ENCODE data around the gene SIPA1L3. TPM values are rescaled to one million over a fixed set of nuclear protein-coding genes. Genes with fewer than 3 reads are reported as not detected.
"Not testable (repeated sequence)": the region's sequence is repeated elsewhere in the genome, so short reads cannot be mapped to it uniquely, and the experiment has no call there.

SIPA1L3 gene
- polyA plus RNA-seq, 1 donor from 2014 or later: 2.8 TPM

- H3K27ac ChIP-seq (ENCODE audit: low read length): peak overlapping the region; percentile 97
- H3K9ac ChIP-seq (ENCODE audit: low read length): peak overlapping the region; percentile 100
- H2AFZ ChIP-seq (ENCODE audit: low read depth, low read length): peak overlapping the region; percentile 47
- no peaks in the 10 kb centered on the region for H3K9me2 ChIP-seq (ENCODE audit: insufficient read depth, low read length)
- H3K27me3 ChIP-seq (ENCODE audit: insufficient read depth, low read depth, low read length): no peaks in the 10 kb centered on the region
- no peaks in the 10 kb centered on the region for H3K9me3 ChIP-seq (ENCODE audit: low read length)
- peak overlapping the region; percentile 100 for H3K4me3 ChIP-seq (ENCODE audit: low read length)
- no peaks in the 10 kb centered on the region for H3K36me3 ChIP-seq (ENCODE audit: insufficient read depth, low read length)
- H4K20me1 ChIP-seq (ENCODE audit: insufficient read depth): no peaks in the 10 kb centered on the region
- H3K4me2 ChIP-seq (ENCODE audit: low read length): peak overlapping the region; percentile 15
- H3F3A ChIP-seq (ENCODE audit: insufficient read depth, low read length, poor library complexity, severe bottlenecking): no peaks in the 10 kb centered on the region
- peaks cover 35% of the 10 kb centered on the region for H3K79me2 ChIP-seq (replicated peaks; ENCODE audit: insufficient read depth, low read length)
- TF ChIP-seq RAD21 (conservative IDR thresholded peaks at IDR 0.05): peak; percentile 29
- peak; percentile 70 for TF ChIP-seq REST (IDR thresholded peaks at IDR 0.05; ENCODE audit: borderline replicate concordance)
- no peak for TF ChIP-seq TAF1 (IDR thresholded peaks at IDR 0.05; ENCODE audit: low read depth)
- TF ChIP-seq EZH2 (IDR thresholded peaks at IDR 0.05; ENCODE audit: borderline replicate concordance, insufficient read depth, low read length, poor library complexity, severe bottlenecking): no peak
- peak; percentile 36 for TF ChIP-seq CTCF (IDR thresholded peaks at IDR 0.05; ENCODE audit: poor library complexity, severe bottlenecking)
- TF ChIP-seq EP300 (conservative IDR thresholded peaks at IDR 0.05; ENCODE audit: poor library complexity, severe bottlenecking): peak; percentile 53
- TF ChIP-seq MXI1 (conservative IDR thresholded peaks at IDR 0.05; ENCODE audit: poor library complexity, severe bottlenecking): peak; percentile 57
- TF ChIP-seq SMC3 (conservative IDR thresholded peaks at IDR 0.05; ENCODE audit: poor library complexity): peak; percentile 47
- peak; percentile 76 for TF ChIP-seq POLR2AphosphoS5 (IDR thresholded peaks at IDR 0.05)
Measured at GRCh38 chr19:38229585-38230073, 322.6 kb downstream of the SIPA1L3 start.

GRCh38 chr19:38230506-38231133 is 323.6 kb downstream of the SIPA1L3 start:
- H3K9me2 ChIP-seq (ENCODE audit: insufficient read depth, low read length); H3K9me3 ChIP-seq (ENCODE audit: low read length); H2AFZ ChIP-seq (ENCODE audit: low read depth, low read length); H3K27ac ChIP-seq (ENCODE audit: low read length); H3F3A ChIP-seq (ENCODE audit: insufficient read depth, low read length, poor library complexity, severe bottlenecking); H3K9ac ChIP-seq (ENCODE audit: low read length); H4K20me1 ChIP-seq (ENCODE audit: insufficient read depth); H3K36me3 ChIP-seq (ENCODE audit: insufficient read depth, low read length); H3K27me3 ChIP-seq (ENCODE audit: insufficient read depth, low read depth, low read length); H3K4me2 ChIP-seq (ENCODE audit: low read length): not testable (repeated sequence)
- peaks cover 26% of the 10 kb centered on the region for H3K79me2 ChIP-seq (replicated peaks; ENCODE audit: insufficient read depth, low read length)
- peak overlapping the region; percentile 68 for H3K4me3 ChIP-seq (ENCODE audit: low read length)

Measured in neural cell (in vitro differentiated cells).